Stimulated activated CD8-positive, alpha-beta memory T cell treated with anti-CD3 and anti-CD28 coated beads, Interleukin-2, amount 100 ng/mL, for 1 hour (primary cell): ENCODE results near the gene C2orf78.
A peak's percentile ranks its signal among the peaks of the same experiment; 100 is the strongest.
"Not testable (repeated sequence)": the region's sequence is repeated elsewhere in the genome, so short reads cannot be mapped to it uniquely, and the experiment has no call there.

Experiments
- DNase-seq, 2 donors: peaks; one replicate each; pipeline ENCODE4 v3.0.0-alpha.2; 2020; ENCODE audit warnings: low read depth in 2 of 2

The C2orf78 gene

GRCh38 chr2:73783883-73784282, at the start of gene C2orf78:
C2orf78 (plus strand) TSS chr2:73784183; CDS start chr2:73784310, 127 bp downstream.
- DNase-seq, result not testable (repeated sequence)

- no peak for DNase-seq
Measured at GRCh38 chr2:73736378-73736777, 47.6 kb upstream of the C2orf78 start.

- DNase-seq, result peak; percentile 86
Measured at GRCh38 chr2:73736855-73737779, 46.9 kb upstream of the C2orf78 start, which contains the start of gene TPRKB. TPRKB (minus strand) TSS chr2:73737345; CDS start chr2:73734569, 2,776 bp downstream.

GRCh38 chr2:73739101-73739500, 44.9 kb upstream of the C2orf78 start:
- DNase-seq, result no peak

- DNase-seq, result no peak
Measured at GRCh38 chr2:73740767-73741166, 43.2 kb upstream of the C2orf78 start.

GRCh38 chr2:73746015-73746876, 37.7 kb upstream of the C2orf78 start:
- no peak for DNase-seq

- no peak for DNase-seq
Measured at GRCh38 chr2:73746877-73747208, 37.1 kb upstream of the C2orf78 start.

- DNase-seq, result no peak
Measured at GRCh38 chr2:73749314-73749713, 34.7 kb upstream of the C2orf78 start.

GRCh38 chr2:73754332-73754731, 29.7 kb upstream of the C2orf78 start:
- not testable (repeated sequence) for DNase-seq

GRCh38 chr2:73759285-73759764, 24.7 kb upstream of the C2orf78 start:
- no peak for DNase-seq

GRCh38 chr2:73759904-73760303, 24.1 kb upstream of the C2orf78 start:
- DNase-seq, result no peak

- no peak for DNase-seq
Measured at GRCh38 chr2:73762571-73762970, 21.4 kb upstream of the C2orf78 start.

GRCh38 chr2:73764945-73765344, 19.0 kb upstream of the C2orf78 start:
- no peak for DNase-seq

GRCh38 chr2:73766349-73766748, 17.6 kb upstream of the C2orf78 start:
- DNase-seq, result no peak

GRCh38 chr2:73766994-73767393, 17.0 kb upstream of the C2orf78 start:
- no peak for DNase-seq

- no peak for DNase-seq
Measured at GRCh38 chr2:73770725-73771124, 13.3 kb upstream of the C2orf78 start.

GRCh38 chr2:73772819-73773218, 11.2 kb upstream of the C2orf78 start:
- no peak for DNase-seq

- no peak for DNase-seq
Measured at GRCh38 chr2:73776381-73776780, 7.6 kb upstream of the C2orf78 start.

GRCh38 chr2:73776869-73777519, 7.0 kb upstream of the C2orf78 start:
- DNase-seq, result no peak

GRCh38 chr2:73778867-73779466, 5.0 kb upstream of the C2orf78 start:
- not testable (repeated sequence) for DNase-seq

GRCh38 chr2:73779467-73780236, 4.3 kb upstream of the C2orf78 start, which contains the start of gene DUSP11:
DUSP11 (minus strand) TSS chr2:73780103; CDS start chr2:73779974, 129 bp downstream.
- peak; percentile 92 for DNase-seq
